DOHH2 (cell line): ENCODE results near the gene TBL1X.

Experiments
- H3F3A ChIP-seq: fragments of 200-600 bp; sonication (generic), shearing (Covaris generic); 2 replicates; pipeline ENCODE4 v1.6.0; 2016; ENCODE audit warnings: antibody characterized with exemption, mild to moderate bottlenecking; ENCODE audit not compliant: control insufficient read depth, insufficient read depth
- H3K27ac ChIP-seq: fragments of 200-600 bp; sonication (generic); 2 replicates; pipeline ENCODE4 v1.5.1; 2014; ENCODE audit warnings: low read depth, mild to moderate bottlenecking, low read length, moderate library complexity
- H3K27me3 ChIP-seq: fragments of 200-600 bp; sonication (generic); 2 replicates; pipeline ENCODE4 v1.6.1; 2014; ENCODE audit warnings: mild to moderate bottlenecking, low read length, mixed read lengths; ENCODE audit not compliant: control insufficient read depth
- H3K36me3 ChIP-seq: fragments of 200-600 bp; sonication (generic); 2 replicates; pipeline ENCODE4 v1.6.1; 2014; ENCODE audit warnings: mild to moderate bottlenecking, low read length, moderate library complexity, mixed read lengths; ENCODE audit not compliant: control insufficient read depth
- H3K4me1 ChIP-seq: fragments of 200-600 bp; sonication (generic); 2 replicates; pipeline ENCODE4 v1.6.1; 2014; ENCODE audit warnings: mild to moderate bottlenecking, low read length, mixed read lengths; ENCODE audit not compliant: control insufficient read depth
- H3K4me2 ChIP-seq: fragments of 200-600 bp; sonication (generic); 2 replicates; pipeline ENCODE4 v1.6.0; 2014; ENCODE audit warnings: mild to moderate bottlenecking, low read length, moderate library complexity
- H3K4me3 ChIP-seq: fragments of 200-600 bp; sonication (generic); 2 replicates; pipeline ENCODE4 v1.5.1; 2014; ENCODE audit warnings: mild to moderate bottlenecking, low read length, mixed read lengths
- H3K79me2 ChIP-seq: fragments of 200-600 bp; sonication (generic); 2 replicates; pipeline ENCODE4 v1.6.1; 2014; ENCODE audit warnings: mild to moderate bottlenecking, low read length, mixed read lengths; ENCODE audit not compliant: control insufficient read depth
- H3K9me2 ChIP-seq: fragments of 200-600 bp; sonication (generic); replicated peaks from 2 replicates; pipeline ENCODE4 v1.6.1; 2014; ENCODE audit warnings: mild to moderate bottlenecking, low read length, mixed read lengths; ENCODE audit not compliant: control insufficient read depth
- H3K9me3 ChIP-seq: fragments of 200-600 bp; sonication (generic); 2 replicates; pipeline ENCODE4 v1.6.1; 2014; ENCODE audit warnings: antibody characterized with exemption, low read length, mixed read lengths; ENCODE audit not compliant: control insufficient read depth, insufficient read depth
- H4K20me1 ChIP-seq: fragments of 200-600 bp; sonication (generic); 2 replicates; pipeline ENCODE4 v1.6.0; 2014; ENCODE audit warnings: low read depth, mild to moderate bottlenecking, antibody characterized with exemption, low read length, moderate library complexity; ENCODE audit not compliant: control insufficient read depth, insufficient read depth
- CTCF ChIP-seq: fragments of 200-600 bp; sonication (generic); IDR thresholded peaks from one replicate; pipeline ENCODE4 v1.5.1; 2014; ENCODE audit warnings: antibody characterized with exemption, mild to moderate bottlenecking, low read depth, low read length; ENCODE audit not compliant: poor library complexity, severe bottlenecking
- EZH2phosphoT487 ChIP-seq: fragments of 200-600 bp; sonication (generic); IDR thresholded peaks from 2 replicates; pipeline ENCODE4 v1.6.1; 2017; ENCODE audit warnings: borderline replicate concordance, mild to moderate bottlenecking, antibody characterized with exemption, low read length, moderate library complexity, mixed read lengths

TBL1X gene

GRCh38 chrX:9482837-9483236, 18.0 kb downstream of the TBL1X start:
- Histone ChIP-seq H4K20me1 (no peaks in the 10 kb centered on the region), H3K27me3 (no peaks in the 10 kb centered on the region), H3K36me3 (no peaks in the 10 kb centered on the region), H3K79me2 (peaks cover 26% of the 10 kb centered on the region), H3K9me2 (no peaks in the 10 kb centered on the region), H3K4me1 (no peaks in the 10 kb centered on the region), H3K27ac (no peak overlapping the region), H3K9me3 (no peaks in the 10 kb centered on the region), H3K4me2 (no peak overlapping the region), H3K4me3 (no peak overlapping the region), H3F3A (no peaks in the 10 kb centered on the region)
- TF ChIP-seq EZH2phosphoT487 (no peak), CTCF (no peak)

GRCh38 chrX:9483376-9483775, 18.5 kb downstream of the TBL1X start:
- H3K9me3 ChIP-seq, result no peaks in the 10 kb centered on the region
- no peaks in the 10 kb centered on the region for H3K27me3 ChIP-seq
- H3K36me3 ChIP-seq, result no peaks in the 10 kb centered on the region
- no peak overlapping the region for H3K4me2 ChIP-seq
- H3K4me1 ChIP-seq, result no peaks in the 10 kb centered on the region
- H3K79me2 ChIP-seq, result peaks cover 23% of the 10 kb centered on the region
- H3K4me3 ChIP-seq, result no peak overlapping the region
- H4K20me1 ChIP-seq, result no peaks in the 10 kb centered on the region
- no peaks in the 10 kb centered on the region for H3F3A ChIP-seq
- no peak for TF ChIP-seq EZH2phosphoT487
- TF ChIP-seq CTCF, result no peak
- no peaks in the 10 kb centered on the region for H3K9me2 ChIP-seq
- no peak overlapping the region for H3K27ac ChIP-seq

- H3K9me3 ChIP-seq, result no peaks in the 10 kb centered on the region
- H3K27ac ChIP-seq, result no peak overlapping the region
- H3K4me1 ChIP-seq, result no peaks in the 10 kb centered on the region
- no peaks in the 10 kb centered on the region for H3F3A ChIP-seq
- H3K27me3 ChIP-seq, result no peaks in the 10 kb centered on the region
- no peaks in the 10 kb centered on the region for H3K36me3 ChIP-seq
- peaks cover 28% of the 10 kb centered on the region for H3K79me2 ChIP-seq
- no peaks in the 10 kb centered on the region for H4K20me1 ChIP-seq
- TF ChIP-seq EZH2phosphoT487, result no peak
- TF ChIP-seq CTCF, result no peak
- no peak overlapping the region for H3K4me2 ChIP-seq
- no peaks in the 10 kb centered on the region for H3K9me2 ChIP-seq
- no peak overlapping the region for H3K4me3 ChIP-seq
Observed at GRCh38 chrX:9486786-9487387, 22.0 kb downstream of the TBL1X start.
